RWPE1 (cell line): ENCODE measurements around the gene RNASET2.

ENCODE experiments used
- CTCF ChIA-PET: fragments of 350-600 bp; sonication (Branson Sonifier 250); formaldehyde crosslinking; extraction: SDS; loops from one replicate; lab custom pipeline; 2021; lab: Yijun Ruan, JAX
- POLR2A ChIA-PET: fragments of 400-600 bp; formaldehyde crosslinking; extraction: SDS; loops from one replicate; lab custom pipeline; 2020; ENCODE audit warnings: antibody characterized with exemption; ENCODE audit not compliant: low non-redundant PET; lab: Yijun Ruan, JAX
- DNase-seq: peaks from one replicate; pipeline ENCODE4 v3.0.0; 2012; ENCODE audit warnings: low spot score
- H3K27ac ChIP-seq: fragments of 450-650 bp; 2 replicates; pipeline ENCODE4 v1.5.1; 2017
- TF ChIP-seq, protein P1 (sequence below): fragments of 450-650 bp; conservative IDR thresholded peaks from 2 replicates; pipeline ENCODE4 v1.5.1; 2017; ENCODE audit warnings: low read depth, mild to moderate bottlenecking

Gene RNASET2

GRCh38 chr6:166959911-166960608 is 3.7 kb upstream of the RNASET2 start:
- CTCF ChIA-PET = no interaction called here
- no peak for DNase-seq
- POLR2A ChIA-PET = interaction anchor here (0.5 kb wide), 1 partner anchor 884 kb away, joined by 3 read pairs; no protein-coding TSS in a partner anchor
- TF ChIP-seq, protein P1, sequence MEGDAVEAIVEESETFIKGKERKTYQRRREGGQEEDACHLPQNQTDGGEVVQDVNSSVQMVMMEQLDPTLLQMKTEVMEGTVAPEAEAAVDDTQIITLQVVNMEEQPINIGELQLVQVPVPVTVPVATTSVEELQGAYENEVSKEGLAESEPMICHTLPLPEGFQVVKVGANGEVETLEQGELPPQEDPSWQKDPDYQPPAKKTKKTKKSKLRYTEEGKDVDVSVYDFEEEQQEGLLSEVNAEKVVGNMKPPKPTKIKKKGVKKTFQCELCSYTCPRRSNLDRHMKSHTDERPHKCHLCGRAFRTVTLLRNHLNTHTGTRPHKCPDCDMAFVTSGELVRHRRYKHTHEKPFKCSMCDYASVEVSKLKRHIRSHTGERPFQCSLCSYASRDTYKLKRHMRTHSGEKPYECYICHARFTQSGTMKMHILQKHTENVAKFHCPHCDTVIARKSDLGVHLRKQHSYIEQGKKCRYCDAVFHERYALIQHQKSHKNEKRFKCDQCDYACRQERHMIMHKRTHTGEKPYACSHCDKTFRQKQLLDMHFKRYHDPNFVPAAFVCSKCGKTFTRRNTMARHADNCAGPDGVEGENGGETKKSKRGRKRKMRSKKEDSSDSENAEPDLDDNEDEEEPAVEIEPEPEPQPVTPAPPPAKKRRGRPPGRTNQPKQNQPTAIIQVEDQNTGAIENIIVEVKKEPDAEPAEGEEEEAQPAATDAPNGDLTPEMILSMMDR = no peak
- H3K27ac ChIP-seq = no peak overlapping the region

- H3K27ac ChIP-seq = no peak overlapping the region
- ChIA-PET CTCF (no interaction called here), POLR2A (interaction anchor here (0.5 kb wide), 1 partner anchor 885 kb away, joined by 3 read pairs; no protein-coding TSS in a partner anchor)
- no peak for DNase-seq
- TF ChIP-seq, protein P1 = no peak
These were observed 2.8 kb upstream of the RNASET2 start for GRCh38 chr6:166958926-166959861.

DNA sequence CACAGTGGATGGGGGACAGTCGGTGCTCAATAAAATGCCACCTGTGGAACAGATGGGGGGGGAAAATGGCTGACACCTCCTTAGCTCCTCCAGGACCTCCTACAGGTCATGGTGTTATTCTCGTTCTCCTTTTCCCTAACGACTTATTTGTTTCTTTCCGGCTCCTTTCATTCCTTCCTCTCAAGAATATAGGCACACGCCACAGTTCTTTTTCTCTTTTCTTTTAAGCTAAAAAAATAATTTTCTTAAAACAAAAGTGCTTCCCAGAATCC is 1.4 kb upstream of the RNASET2 start:
- DNase-seq = no peak
- TF ChIP-seq, protein P1 = no peak
- ChIA-PET CTCF (no interaction called here), POLR2A (no interaction called here)
- no peak overlapping the region; the same call in 1 of the 2 replicates for H3K27ac ChIP-seq

DNA sequence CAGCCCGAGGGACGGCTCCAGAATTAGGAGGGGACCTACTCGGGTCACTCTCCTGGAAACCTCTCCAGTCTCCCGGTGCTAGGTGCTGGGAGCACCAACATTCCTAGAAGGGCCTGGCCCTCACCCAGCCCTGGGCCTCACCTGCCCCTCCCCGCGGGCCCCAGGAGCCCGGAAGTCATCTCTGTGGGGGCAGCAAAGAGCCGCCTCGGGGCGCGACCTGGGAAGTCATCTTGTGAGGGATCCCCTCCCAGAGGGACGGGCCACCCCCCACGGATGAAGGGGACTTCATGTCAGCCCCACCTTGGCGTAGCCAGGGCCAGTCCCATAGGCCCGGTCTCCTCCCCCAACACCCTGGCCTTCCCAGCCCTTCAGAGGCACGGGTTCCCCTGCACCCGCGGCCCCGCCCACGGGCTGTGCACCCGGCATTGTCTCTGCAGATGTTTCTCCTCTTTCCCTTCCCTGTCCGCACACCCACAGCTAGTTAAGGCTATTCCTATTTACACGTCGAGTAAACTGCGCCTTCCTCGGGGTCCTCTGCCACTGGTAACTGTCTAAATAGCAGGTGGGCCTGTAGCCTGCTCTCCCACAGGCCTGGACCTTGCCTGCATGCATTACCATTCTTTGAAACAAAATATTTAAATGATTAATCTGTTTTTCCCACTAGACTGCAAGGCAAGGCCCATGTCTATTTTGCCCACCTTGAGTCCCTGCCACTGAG is 896 bp upstream of the RNASET2 start:
- peak overlapping the region; percentile 66 for H3K27ac ChIP-seq
- peak; percentile 4 for DNase-seq
- POLR2A ChIA-PET = no interaction called here
- CTCF ChIA-PET = no interaction called here
- TF ChIP-seq, protein P1 = no peak

GRCh38 chr6:166955865-166956443 is 396 bp downstream of the RNASET2 start:
- H3K27ac ChIP-seq = peak overlapping the region; percentile 66; the same call in 1 of the 2 replicates
- POLR2A ChIA-PET = interaction anchor here (0.6 to 1.1 kb wide), 2 partner anchors 23 to 328 kb away, joined by 4 to 7 read pairs; no protein-coding TSS in a partner anchor
- peak; percentile 13 for DNase-seq
- TF ChIP-seq, protein P1 = no peak
- CTCF ChIA-PET = interaction anchor here (0.6 to 0.8 kb wide), 3 partner anchors 140 to 220 kb away, joined by 3 to 4 read pairs (median 3); no protein-coding TSS in a partner anchor
